IMR-90 (cell line): ENCODE results near the gene AMFR.

Source experiments
- BHLHE40 ChIP-seq: fragments of 150-350 bp; IDR thresholded peaks from 2 replicates; pipeline ENCODE4 v1.6.1; 2016; ENCODE audit warnings: mild to moderate bottlenecking, low read depth, low read length
- CTCF ChIP-seq: conservative IDR thresholded peaks from 2 replicates; pipeline ENCODE4 v1.5.1; 2012; ENCODE audit warnings: mild to moderate bottlenecking, low read depth, low read length, improper control_type of control experiment
- POLR2A ChIP-seq: IDR thresholded peaks from 2 replicates; pipeline ENCODE4 v1.6.1; 2012; ENCODE audit warnings: mild to moderate bottlenecking, low read depth, low read length
- RAD21 ChIP-seq: IDR thresholded peaks from 2 replicates; pipeline ENCODE4 v1.6.1; 2012; ENCODE audit warnings: low read length, improper control_type of control experiment

- TF ChIP-seq CTCF (no peak), POLR2A (no peak; the same call in 1 of the 2 replicates), RAD21 (no peak), BHLHE40 (no peak)
Measured at GRCh38 chr16:56424791-56425438, 430 bp downstream of the AMFR start.
